HL-60/S4 (cell line): ENCODE results near the gene PRM2.

Experiments
- in situ Hi-C: fragments of 300-500 bp; cut with MboI; formaldehyde crosslinking; loops from 2 replicates; pipeline ENCODE4 v1.14.3; 2022; ENCODE audit warnings: low sequenced_read_pairs

PRM2 gene, protein sequence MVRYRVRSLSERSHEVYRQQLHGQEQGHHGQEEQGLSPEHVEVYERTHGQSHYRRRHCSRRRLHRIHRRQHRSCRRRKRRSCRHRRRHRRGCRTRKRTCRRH

DNA sequence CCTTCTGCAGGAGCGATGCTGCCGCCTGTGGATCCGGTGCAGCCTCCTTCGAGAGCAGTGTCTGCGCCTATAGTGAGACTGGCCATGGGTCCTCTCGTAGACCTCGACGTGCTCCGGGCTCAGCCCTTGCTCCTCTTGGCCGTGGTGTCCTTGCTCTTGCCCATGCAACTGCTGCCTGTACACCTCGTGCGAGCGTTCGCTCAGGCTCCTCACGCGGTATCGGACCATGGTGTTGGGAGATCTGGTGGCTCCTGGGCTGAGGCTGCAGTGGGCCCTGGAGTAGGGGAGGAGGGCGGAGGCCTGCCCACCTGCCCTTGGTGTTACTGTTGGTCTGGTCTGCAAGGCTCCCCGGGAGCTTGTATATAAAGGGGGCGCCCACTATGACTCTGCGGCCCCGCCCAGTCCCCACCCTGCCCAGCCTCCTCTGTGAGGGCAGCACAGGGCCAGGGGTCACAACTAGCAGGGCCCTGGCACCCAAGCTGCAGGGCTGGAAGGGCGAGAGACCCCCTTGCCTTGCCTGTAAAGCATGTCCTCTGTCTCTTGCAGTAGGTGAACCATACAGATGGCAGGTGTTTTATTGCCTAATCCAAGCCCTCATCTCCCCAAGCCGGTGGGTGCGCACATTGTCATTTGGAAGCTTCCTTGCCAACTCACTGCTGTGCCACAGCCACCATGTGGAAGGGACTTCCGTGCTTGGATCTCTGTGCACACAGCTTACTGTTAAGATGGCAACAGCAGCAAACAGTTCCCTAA lies at the start of gene PRM2:
PRM2 (minus strand) TSS at position 338 of the 753 bp plus-strand sequence; CDS start at position 228, 110 bp downstream.
- in situ Hi-C loops: no loop called here

DNA sequence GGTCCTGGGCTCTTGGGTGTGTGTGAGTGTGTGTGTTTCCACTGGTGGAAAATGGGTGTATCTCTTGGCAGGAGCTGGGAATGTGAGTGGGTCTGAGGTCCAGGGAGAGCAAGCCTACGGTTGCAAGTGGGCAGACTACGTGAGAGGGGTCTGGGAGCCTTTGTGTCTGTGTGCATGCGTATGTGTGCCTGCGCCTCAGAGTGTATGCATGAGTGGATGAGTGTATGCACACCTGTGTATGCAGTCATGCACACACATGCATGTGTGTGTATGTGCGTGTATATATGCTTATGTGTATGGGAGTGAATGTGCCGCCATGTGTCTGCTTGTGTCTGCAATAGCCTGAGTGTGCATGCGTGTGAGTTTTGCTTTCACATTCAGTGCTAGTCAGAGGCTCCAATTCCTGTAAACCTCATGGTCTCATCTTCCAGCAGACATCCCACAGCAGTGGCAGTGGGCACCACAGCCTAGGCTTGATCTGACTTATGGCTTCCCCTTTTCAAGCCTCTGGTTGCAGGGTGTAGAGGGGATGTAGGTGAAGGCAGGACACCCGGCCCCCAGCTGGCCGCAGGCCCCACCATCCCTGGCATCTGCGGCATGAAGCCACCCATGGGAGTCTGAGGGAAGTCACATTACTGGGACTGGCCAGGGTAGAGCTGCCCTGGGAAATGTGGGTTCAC lies 49.3 kb upstream of the PRM2 start:
- in situ Hi-C loops: no loop called here

DNA sequence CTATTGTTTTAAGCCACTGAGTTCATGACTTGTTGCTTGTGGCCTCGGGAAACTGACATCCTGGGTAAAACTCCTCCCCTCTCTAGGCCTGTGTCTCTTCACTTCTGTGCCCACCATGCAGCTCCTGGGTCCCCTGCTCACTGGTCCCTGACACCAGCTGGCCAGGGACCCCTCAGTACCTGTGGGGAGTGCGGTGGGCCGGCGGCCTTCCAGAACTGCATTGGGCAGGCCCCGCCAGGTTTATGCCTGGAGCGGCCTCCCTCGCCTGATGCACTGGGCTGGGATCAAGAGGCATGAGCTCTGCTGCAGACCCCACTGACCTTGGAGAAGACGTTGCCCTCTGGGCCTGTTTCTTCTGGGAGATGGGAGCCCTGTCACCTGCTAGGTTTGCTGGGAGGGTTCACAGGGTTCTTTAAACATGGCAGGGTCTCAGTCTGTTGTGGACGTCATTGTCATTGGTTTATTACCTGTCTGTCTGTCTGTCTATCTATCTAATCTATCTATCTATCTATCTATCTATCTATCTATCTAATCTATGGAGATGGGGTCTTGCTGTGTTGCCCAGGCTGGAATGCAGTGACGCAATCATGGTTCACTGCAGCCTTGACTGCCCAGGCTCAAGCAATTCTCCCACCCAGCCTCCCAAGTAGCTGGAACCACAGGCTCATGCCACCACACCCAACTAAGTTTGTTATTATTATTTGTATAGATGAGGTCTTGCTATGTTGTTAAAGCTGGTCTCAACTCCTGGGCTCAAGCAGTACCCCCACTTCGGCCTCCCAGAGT lies 47.5 kb upstream of the PRM2 start:
- in situ Hi-C loops: no loop called here

DNA sequence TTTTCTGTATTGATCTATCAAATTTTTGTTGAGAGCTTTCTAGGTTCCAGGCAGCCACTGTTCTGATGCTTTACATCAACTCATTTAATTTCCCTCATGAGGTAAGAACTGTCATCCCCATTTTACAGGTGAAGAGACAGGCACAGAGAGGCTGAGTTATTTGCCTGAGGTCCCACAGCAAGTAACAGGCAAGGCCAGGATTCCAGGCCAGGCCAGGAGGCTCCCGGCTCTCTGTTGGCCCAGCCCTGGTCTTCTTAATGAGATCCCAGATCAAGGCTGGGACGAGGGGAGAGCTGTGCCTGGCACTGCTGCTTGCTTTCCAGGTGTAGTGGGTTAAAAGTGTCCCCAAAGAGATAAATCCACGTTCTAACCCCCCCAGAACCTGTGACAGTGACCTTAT lies 46.5 kb upstream of the PRM2 start:
- in situ Hi-C loops: no loop called here

DNA sequence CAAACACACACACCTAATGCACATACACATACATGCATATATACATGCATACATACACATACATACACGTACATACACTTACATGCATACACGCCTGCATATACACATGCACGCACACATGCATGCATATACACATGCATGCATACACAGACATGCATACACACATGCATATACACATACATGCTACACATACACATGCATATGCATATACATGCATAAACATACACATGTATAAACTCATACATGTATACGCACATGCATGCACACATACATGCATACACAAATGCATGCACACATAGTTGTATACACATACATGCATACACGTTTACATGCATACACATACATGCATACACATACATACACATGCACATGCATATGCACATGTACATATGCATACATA lies 45.4 kb upstream of the PRM2 start:
- in situ Hi-C loops: no loop called here

DNA sequence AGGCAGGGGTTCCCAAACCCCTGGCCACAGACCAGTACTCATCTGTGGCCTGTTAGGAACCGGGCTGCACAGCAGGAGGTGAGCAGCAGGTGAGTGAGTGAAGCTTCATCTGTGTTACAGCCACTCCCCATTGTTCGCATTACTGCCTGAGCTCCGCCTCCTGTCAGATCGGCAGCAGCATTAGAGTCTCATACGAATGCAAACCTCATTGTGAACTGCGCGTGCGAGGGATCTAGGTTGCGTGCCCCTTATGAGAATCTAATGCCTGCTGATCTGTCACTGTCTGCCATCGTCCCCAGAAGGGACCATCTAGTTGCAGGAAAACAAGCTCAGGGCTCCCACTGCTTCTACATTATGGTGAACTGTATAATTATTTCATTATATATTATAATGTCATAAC lies 43.9 kb upstream of the PRM2 start:
- in situ Hi-C loops: no loop called here

DNA sequence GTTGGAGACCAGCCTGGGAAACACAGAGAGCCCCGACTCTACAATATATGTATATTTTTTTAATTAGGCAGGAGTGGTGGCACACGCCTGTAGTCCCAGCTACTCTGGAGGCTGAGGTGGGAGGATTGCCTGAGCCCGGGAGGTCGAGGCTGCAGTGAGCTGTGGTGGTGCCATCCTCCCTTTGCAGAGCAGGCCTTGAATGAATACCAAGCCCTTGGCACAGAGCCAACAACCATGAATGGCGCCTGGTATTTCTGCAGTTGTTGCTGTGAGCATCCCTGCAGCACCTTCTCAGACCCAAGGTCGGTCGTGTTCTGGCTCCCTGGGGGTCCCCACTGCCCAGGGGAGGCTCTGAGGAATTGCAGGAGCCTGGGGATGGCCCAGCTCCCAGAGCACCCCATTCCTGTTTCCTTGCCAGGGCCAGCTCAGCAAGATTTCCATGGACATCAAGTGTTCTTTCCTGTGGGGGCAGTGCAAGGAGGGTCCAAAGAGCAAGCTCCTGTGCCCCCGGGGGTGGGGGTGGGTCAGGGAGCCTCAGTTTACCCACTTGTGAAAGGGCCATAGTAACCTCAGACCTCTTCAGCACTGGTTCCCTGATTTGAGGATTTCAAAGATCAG lies 43.4 kb upstream of the PRM2 start:
- in situ Hi-C loops: no loop called here

DNA sequence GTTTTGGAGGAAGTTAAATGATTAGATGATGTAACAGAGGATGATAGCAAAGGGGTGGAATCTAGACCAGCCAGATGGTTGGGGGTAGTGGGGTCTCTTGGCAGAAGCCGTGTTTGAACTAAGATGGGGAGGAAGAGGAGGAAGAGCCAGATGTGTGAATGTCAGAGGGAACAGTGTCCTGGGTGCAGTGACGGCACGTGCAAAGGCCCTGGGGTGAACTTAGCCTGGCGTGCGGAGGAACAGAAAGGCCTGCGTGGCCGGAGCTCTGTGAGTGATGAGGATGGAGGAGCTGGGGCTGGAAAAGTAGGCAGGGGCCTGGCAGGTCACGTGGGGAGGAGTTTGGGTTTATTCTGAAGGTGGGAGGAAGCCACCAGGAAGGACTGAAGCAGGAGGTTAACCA lies 42.5 kb upstream of the PRM2 start:
- in situ Hi-C loops: no loop called here

DNA sequence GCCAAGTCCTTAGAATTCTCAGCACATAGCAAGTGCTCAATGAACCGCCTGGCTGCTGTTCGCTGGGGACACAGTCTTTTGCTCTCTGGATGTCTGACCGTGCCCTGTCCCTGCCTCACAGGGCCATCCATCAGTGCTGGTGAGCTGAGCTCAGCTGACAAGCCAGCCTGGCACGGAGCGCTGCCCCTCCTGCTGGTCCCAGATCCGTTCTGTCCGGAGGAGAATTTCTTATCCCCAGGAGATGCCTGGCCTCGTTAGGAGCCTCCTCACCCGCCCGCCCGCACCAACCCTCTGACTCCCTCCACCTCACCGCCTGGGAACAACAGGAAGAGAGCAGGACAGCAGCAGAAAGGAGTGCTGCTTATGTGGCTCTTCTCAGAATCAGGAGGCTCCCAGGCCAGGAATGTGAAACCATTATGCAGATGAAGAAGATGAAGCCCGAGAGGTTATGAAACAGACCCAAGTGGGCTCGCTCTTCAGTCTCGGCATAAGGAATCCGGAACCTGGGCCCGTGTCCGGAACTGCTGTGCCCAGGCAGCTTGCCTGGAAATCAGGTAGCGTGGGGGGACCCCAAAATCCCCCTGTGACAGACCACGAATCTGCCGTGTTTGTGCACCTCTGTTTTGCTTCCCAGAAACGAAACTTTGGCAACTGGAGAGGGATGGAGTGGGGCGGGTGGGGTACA lies 40.2 kb upstream of the PRM2 start:
- in situ Hi-C loops: no loop called here

DNA sequence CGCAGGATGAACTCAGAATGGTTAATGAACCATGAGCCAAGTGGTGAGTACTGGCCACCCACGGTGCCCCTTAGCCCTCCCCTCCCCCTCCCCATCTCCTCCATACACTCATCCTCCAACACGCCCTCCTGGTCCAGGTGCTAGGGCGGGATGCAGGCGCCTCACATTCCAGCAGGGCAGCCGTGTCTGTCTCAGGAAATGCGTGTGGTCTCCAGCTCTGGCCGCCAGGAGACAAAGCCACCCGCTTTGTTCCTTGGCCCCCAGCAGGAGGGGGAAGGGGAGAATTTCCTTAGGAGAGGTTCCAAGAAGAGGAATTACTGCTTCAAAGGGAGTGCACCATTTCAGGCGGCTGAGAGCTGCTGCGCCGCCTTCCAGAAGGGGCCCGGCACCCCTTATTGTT lies 39.2 kb upstream of the PRM2 start:
- in situ Hi-C loops: no loop called here

DNA sequence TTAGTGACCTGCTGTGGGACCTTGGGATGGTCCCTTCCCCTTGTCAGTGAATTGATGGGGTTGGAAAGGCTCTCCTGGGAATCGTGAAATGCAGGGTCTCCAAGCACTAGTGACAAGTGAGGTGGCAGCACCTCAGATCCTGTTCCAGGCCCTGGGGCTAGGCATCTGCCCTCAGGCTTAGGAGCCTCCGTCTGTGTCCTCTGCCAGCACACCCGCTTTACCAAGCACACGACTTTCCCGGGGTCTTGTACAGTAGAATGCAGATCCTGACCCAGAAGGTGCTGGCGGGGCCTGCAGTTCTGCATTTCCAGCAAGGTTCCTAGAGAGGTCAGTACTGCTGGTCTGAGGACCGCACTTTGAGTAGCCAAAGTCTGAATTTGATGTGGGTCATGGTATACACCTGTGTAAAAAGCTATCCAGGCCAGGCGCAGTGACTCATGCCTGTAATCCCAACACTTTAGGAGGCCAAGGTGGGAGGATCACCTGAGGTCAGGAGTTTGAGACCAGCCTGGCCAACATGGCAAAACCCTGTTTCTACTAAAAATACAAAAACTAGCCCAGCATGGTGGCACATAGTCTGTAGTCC lies 38.1 kb upstream of the PRM2 start:
- in situ Hi-C loops: no loop called here

DNA sequence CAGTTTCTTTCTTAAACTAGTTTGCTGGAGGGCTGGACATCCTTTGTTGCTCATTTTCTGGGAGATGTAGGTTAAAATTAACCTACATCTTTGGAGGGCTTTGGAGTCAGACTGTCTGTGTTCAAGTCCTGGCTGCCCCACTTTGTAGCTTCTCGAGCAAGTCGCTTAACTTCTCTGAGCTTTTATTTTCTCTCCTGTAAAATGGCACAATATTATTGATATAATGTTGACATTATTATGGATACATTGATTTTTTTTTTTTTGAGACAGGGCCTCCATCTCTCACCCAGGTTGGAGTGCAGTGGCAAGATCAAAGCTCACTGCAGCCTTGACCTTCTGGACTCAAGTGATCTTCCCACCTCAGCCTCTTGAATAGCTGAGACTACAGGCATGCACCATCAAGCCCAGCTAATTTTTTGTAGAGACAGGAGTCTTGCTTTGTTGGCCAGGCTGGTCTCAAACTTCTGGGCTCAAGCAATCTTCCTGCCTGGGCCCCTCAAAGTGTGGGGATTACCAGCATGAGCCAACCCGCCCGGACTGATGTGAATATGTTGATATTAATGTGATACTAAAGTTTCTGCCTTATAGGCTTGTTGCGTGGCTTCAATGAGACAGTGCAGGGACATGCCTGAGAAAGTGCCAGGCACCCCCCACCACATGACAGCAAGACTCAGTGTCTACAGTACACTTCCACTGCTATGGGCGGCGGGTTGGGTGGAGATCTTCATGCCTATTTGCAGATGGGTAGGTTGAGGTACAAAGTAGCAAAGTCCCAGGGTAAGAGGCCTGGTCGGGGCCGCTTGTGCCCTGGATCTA lies 37.4 kb upstream of the PRM2 start:
- in situ Hi-C loops: no loop called here

DNA sequence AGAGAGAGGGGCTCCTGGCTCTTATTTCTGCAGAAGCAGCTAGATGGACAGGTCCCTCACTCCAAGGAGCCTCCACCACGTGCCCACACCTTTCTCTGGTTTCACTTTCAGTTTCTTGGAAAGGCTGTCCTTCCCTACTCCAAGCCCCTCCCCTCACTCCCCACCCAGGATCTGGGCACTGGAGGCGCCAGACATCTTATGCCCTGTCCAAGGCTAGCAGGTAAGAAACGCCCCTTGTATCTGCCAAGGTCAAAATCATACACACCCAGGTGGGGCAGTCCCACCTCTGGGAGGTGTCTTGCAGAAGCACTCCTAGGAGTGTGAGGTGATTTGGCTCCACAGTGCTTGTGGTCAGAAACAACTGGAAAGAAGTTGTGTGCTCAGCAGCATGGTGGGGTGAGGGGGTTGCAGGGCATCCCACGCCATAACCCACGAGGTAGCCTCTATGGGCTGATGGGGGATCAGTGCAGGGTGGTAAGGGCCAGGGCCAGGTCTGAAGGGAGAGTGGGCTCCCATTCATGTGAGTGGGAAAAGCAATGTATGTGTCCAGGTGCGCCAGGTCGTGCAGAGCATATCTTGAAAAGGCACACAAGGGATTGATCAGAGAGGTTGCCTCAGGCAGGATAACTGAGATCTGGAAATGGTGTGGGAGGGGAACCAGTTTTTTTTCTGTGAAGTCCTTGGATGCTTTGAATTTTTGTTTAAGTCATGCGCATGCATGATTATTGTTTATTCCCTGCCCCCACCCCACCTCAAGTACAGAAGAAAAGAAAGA lies 36.6 kb upstream of the PRM2 start:
- in situ Hi-C loops: no loop called here

DNA sequence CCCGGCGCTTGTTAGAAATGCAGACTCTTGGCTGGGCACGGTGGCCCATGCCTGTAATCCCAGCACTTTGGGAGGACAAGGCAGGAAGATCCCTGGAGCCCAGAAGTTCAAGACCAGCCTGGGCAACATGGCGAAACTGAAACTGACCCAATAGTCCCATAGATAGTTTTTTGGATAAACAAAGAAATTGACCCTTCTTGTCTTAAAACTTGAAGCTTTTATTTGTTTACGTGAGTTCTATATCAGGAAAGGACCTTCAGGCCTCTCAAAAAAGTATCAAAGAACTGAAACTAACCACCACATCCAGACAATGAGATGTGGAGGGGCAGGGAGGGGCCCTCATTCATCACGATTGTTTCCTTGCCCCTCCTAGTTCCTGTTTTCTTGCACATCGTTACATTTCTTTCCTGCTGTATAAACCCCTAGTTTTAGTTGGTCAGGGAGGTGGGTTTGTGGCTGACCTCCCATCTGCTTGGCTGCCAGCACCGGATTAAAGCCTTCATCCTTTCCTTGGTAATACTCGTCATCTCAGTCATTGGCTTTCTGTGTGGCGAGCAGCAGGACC lies 34.8 kb upstream of the PRM2 start:
- in situ Hi-C loops: no loop called here

DNA sequence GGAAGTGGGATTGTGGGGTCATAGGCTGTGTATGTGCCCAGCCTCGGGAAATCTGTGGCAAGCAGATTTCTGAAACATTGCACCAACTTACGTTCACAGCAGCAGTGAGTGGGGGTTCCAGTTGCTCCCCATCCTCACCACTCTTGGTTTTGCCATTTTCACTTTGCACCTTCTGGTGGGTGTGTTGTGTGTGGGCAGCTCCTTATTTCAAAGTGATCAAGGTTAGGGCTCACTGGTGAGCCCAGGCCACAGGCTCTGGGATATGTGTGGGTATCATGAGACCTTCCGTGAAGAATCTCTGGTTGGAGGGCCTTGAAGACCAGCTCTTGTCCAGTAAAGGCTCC lies 34.3 kb upstream of the PRM2 start:
- in situ Hi-C loops: no loop called here

DNA sequence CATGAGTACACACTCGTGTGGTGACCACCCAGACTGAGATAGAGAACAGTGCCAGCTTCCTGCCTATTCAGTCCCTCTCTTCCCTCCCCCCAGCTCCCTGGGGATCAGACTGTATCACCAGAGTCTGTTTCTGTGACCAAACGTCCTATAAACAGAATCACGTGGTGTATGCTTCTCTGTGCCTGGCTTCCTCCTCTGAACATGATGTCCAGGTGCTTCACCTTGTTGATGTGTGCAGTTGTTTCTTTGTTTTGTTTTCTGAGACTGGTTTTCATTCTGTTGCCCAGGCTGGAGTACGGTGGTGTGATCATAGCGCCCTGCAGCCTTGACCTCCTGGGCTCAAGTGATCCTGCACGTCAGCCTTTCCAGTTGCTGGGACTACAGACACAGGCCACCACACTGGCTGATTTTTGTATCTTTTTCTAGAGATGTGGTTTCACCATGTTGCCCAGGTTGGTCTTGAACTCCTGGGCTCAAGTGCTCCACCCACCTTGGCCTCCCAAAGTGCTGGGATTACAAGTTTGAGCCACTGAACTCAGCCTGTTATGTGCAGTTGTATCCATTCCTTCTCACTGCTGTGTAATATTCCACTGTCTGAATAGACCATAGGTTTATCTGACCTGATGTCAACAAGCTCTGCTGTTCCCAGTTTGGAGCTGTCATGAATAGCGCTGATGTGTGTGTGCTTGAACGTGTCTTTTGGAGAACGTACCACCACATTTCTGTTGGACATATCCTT lies 33.8 kb upstream of the PRM2 start:
- in situ Hi-C loops: no loop called here

DNA sequence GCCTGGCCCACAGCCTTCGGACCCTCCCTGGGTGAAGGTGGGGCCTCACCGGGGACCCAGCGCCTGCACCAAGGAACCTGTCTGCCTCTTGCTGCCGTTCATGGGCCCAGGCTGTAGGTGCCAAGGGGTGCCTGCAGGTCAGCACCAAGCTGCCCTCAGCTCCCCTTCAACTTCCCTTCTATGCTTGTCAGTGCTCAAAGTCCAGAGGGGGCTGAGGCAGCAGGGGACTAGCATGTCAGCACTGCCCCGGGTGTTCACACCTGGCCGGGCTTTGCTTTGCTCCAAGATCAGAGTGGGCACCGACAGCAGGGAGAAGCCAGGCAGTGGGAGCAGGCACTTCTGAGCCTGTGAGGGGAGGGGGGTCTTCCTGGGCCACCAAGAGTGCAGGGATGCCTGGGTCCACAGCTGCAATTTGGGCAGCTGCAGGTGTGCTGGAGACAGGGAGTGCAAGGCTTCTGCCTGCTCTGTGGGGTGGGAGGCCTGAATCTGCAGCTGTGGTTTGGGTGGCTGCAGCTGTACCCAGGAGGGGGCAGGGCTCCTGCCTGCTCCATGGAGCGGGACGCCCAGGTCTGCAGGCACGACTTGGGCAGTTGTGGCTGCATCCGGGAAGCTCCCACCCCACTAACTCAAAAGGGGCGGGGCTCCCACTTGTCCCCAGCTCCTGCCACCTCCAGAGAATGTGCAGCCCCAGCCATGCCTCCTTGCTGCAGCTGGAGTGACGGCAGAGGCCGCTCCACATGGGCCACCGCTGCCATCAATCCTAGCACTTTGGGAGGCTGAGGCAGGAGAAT lies 32.4 kb upstream of the PRM2 start:
- in situ Hi-C loops: no loop called here
